Breast epithelium (tissue), 4 donors: Measurements from ENCODE around the gene RNF123. TPM values are rescaled to one million over a fixed set of nuclear protein-coding genes. Genes with fewer than 3 reads are reported as not detected.

Experiments
- DNase-seq, 2 donors: peaks; one replicate each; pipeline ENCODE4 v3.0.0-alpha.2; 2019; ENCODE audit warnings: low spot score in 2 of 2
- H3K27ac ChIP-seq, 2 donors: fragments of 200-600 bp; sonication (generic) in 1 of 2; one replicate each; pipeline ENCODE4 v1.5.1; 2016 to 2019; ENCODE audit warnings: mild to moderate bottlenecking in 1 of 2
- H3K27me3 ChIP-seq, 2 donors: fragments of 200-600 bp; sonication (generic) in 1 of 2; one replicate each; pipeline versions ENCODE4 v1.5.1 to v1.6.0; 2017 to 2019; ENCODE audit warnings: control low read depth in 1 of 2, mild to moderate bottlenecking in 1 of 2
- H3K36me3 ChIP-seq: fragments of 200-600 bp; one replicate; pipeline ENCODE4 v1.5.1; 2019
- H3K4me1 ChIP-seq, 2 donors: fragments of 200-600 bp; sonication (generic); one replicate each; pipeline ENCODE4 v1.5.1; 2016 to 2019; ENCODE audit warnings: control low read depth in 1 of 2
- H3K4me3 ChIP-seq, 3 donors: fragments of 200-600 bp; sonication (generic); 1 replicate in 2 of 3; 2 replicates in 1 of 3; pipeline ENCODE4 v1.5.1; 2016 to 2019; ENCODE audit warnings: mild to moderate bottlenecking in 3 of 3, moderate library complexity in 2 of 3
- H3K9me3 ChIP-seq, 2 donors: fragments of 200-600 bp; sonication (generic) in 1 of 2; one replicate each; pipeline ENCODE4 v1.5.1; 2016 to 2019; ENCODE audit warnings: control low read depth in 1 of 2
- CTCF ChIP-seq, 3 donors: fragments of 450-650 bp; IDR thresholded peaks; one replicate each; pipeline ENCODE4 v1.5.1; 2016 to 2017; ENCODE audit warnings: antibody characterized with exemption in 3 of 3, mild to moderate bottlenecking in 3 of 3, moderate library complexity in 3 of 3
- POLR2A ChIP-seq: fragments of 450-650 bp; IDR thresholded peaks from one replicate; pipeline ENCODE4 v1.6.1; 2016; ENCODE audit warnings: antibody characterized with exemption, mild to moderate bottlenecking, moderate library complexity
- POLR2AphosphoS5 ChIP-seq, 3 donors: sonication (generic); formaldehyde crosslinking; IDR thresholded peaks; one replicate each; pipeline ENCODE4 v1.6.1; 2017; ENCODE audit warnings: antibody characterized with exemption in 3 of 3
- intact Hi-C: fragments of 100-400 bp; cut with DNase I; formaldehyde crosslinking; loops from one replicate; pipeline ENCODE4 v1.15.1; 2023; ENCODE audit warnings: low total_unique reads
- total RNA-seq, 3 donors: library from RNA; depleted of rRNA; stranded (reverse); fragments of >200 nt; gene quantifications; one replicate each; pipeline ENCODE4 v1.1.0, GENCODE V29; 2016

RNF123 gene
- total RNA-seq, 3 donors from 2014 or later, result 22.1 to 29.8 (median 26.2) TPM

DNA sequence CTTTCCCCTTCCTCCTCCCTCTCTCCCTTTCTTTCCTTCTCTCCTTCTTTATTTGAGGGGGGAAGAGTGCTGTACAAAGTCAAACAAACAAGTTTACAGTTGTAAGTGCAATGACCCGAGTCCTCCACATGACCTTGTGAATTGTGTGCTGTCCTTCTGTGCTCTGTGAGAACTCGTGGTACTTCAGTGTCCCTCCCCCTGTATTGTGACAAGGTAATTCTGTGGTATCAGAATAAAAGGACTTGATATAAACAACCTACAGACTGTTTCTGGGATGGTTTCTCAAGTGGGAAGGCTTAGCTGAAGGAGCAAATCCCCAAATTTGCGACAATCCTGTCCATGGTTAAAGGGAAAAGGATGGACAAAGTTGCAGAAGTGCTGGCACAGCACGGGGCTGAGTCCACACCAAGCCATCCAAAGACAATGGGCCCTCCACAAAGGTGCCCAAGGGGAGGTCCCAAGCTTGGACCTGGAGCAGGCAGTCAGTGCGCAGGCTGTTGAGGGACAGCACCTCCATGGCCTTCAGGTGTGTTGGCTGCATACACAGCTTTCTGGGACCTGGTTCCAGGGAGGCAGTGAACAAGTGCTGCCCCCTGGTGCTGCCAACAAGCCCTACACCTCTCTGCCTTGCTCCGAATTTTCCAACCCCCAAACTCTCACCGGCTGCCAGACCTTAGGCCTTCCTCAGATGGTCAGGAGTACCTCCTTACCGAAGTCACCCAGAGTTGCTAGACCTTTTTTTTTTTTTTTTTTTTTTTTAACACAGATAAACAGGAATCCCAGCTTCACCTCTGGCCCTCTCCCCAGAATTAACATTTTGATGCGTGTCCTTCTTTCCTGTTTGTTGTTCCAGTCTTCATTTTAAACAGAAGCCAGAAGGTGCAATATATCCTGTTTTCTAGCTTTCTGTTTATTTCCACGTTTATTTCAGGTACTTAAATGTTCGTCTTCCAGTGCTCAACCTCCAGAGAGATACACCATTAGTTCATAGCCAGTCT is 17.8 kb upstream of the RNF123 start:
- no peak overlapping the region for H3K27ac ChIP-seq
- intact Hi-C loops, result loop anchor here (5.0 kb wide), 1 partner anchor 134 kb away; no protein-coding TSS in a partner anchor
- H3K9me3 ChIP-seq, result no peaks in the 10 kb centered on the region
- H3K36me3 ChIP-seq, result no peaks in the 10 kb centered on the region
- peaks cover 3 to 6% of the 10 kb centered on the region in 2 donors for H3K4me1 ChIP-seq
- H3K27me3 ChIP-seq, result no peaks in the 10 kb centered on the region
- H3K4me3 ChIP-seq, result no peak overlapping the region
- TF ChIP-seq CTCF (IDR thresholded peaks at IDR 0.05) (peak; percentile 41 to 84 (median 73)), POLR2AphosphoS5 (IDR thresholded peaks at IDR 0.05) (no peak), POLR2A (no peak)
- peak; percentile 68 to 76 for DNase-seq

- intact Hi-C loops, result loop anchor here (5.0 kb wide), 1 partner anchor 136 kb away; no protein-coding TSS in a partner anchor
- Histone ChIP-seq H3K36me3 (no peaks in the 10 kb centered on the region), H3K9me3 (no peaks in the 10 kb centered on the region), H3K4me3 (peak overlapping the region; percentile 76 to 95 (median 91)), H3K27ac (peak overlapping the region; percentile 91 to 94), H3K4me1 (peaks cover 3 to 6% of the 10 kb centered on the region in 2 donors), H3K27me3 (no peaks in the 10 kb centered on the region)
- TF ChIP-seq CTCF (IDR thresholded peaks at IDR 0.05), result no peak
- TF ChIP-seq POLR2AphosphoS5 (IDR thresholded peaks at IDR 0.05), result no peak
- TF ChIP-seq POLR2A, result no peak
- DNase-seq, result no peak
Measured at GRCh38 chr3:49673121-49673714, 16.1 kb upstream of the RNF123 start.

- intact Hi-C loops, result loop anchor here (5.0 kb wide), 1 partner anchor 137 kb away; no protein-coding TSS in a partner anchor
Measured at GRCh38 chr3:49673715-49674496, 15.5 kb upstream of the RNF123 start, which contains the start of gene APEH. Gene APEH (plus strand): TSS chr3:49674351. CDS start chr3:49674402, 51 bp downstream.

GRCh38 chr3:49674497-49674983 is 14.8 kb upstream of the RNF123 start:
- no peaks in the 10 kb centered on the region for H3K27me3 ChIP-seq
- peaks cover 3 to 6% of the 10 kb centered on the region in 2 donors for H3K4me1 ChIP-seq
- intact Hi-C loops, result loop anchor here (5.0 kb wide), 1 partner anchor 137 kb away; no protein-coding TSS in a partner anchor
- no peak for TF ChIP-seq POLR2AphosphoS5 (IDR thresholded peaks at IDR 0.05)
- no peak for TF ChIP-seq CTCF (IDR thresholded peaks at IDR 0.05)
- TF ChIP-seq POLR2A, result no peak
- H3K4me3 ChIP-seq, result peak overlapping the region; percentile 76 to 95 (median 91)
- peak overlapping the region; percentile 91 to 94 for H3K27ac ChIP-seq
- no peaks in the 10 kb centered on the region for H3K9me3 ChIP-seq
- peaks cover 7% of the 10 kb centered on the region for H3K36me3 ChIP-seq
- no peak for DNase-seq

More at GRCh38 chr3:49673715-49674496, 15.5 kb upstream of the RNF123 start, which contains the start of gene APEH:
- Histone ChIP-seq H3K4me1 (peaks cover 3 to 6% of the 10 kb centered on the region in 2 donors), H3K9me3 (no peaks in the 10 kb centered on the region), H3K27ac (peak within 1 kb of the TSS; percentile 91 to 94), H3K36me3 (peaks cover under 1% of the 10 kb centered on the region), H3K27me3 (no peaks in the 10 kb centered on the region), H3K4me3 (peak within 1 kb of the TSS; percentile 76 to 95 (median 91))
- TF ChIP-seq POLR2A (peak; percentile 23), CTCF (IDR thresholded peaks at IDR 0.05) (no peak), POLR2AphosphoS5 (IDR thresholded peaks at IDR 0.05) (peak; percentile 40 to 57 (median 41))
- peak; percentile 93 to 95 for DNase-seq
